ENCODE results near the gene AIFM2. TPM values are rescaled to one million over a fixed set of nuclear protein-coding genes. Genes with fewer than 3 reads are reported as not detected.

AIFM2 gene
- total and polyA plus RNA-seq, 2 of the 13 experiments (the other 11 are each of a cell fraction or from before 2014, with no cell fraction given) = 20.3 to 29.5 TPM

DNA sequence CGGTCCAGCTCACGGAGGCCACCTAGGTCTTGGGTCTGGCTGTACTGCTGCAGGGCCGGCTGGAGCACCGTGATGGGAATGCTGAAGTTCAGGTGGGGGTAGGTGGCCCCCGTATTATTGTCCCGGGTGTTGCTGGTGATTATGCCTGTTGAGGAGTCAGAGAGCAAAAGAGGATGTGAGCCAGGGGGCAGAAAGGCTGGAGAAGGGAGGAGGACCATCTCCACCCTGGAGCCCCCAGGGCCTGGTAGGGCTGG lies 7.3 kb upstream of the AIFM2 start:
- ChIA-PET POLR2A (no interaction called here), CTCF (ENCODE audit: low intra/inter-chr PET ratio, low total read pairs) (no interaction called here)
- intact Hi-C loops (cut with micrococcal nuclease; ENCODE audit: unreplicated experiment) = no loop called here
- no peak for ATAC-seq
- no peaks in the 10 kb centered on the region for H3K27me3 ChIP-seq (ENCODE audit: control insufficient read depth in 1 of 2, insufficient read depth in 2 of 2, low read length in 2 of 2)
- no peak overlapping the region for H3K27ac ChIP-seq (ENCODE audit: extremely low read length, insufficient read depth, low read length)
- no peak overlapping the region for H3K4me3 ChIP-seq (replicated peaks in 1 of 3; ENCODE audit: insufficient read depth in 1 of 3, low read depth in 2 of 3, low read length in 3 of 3)
- no peaks in the 10 kb centered on the region for H4K20me1 ChIP-seq (ENCODE audit: insufficient read depth, low read length)
- H3K4me1 ChIP-seq (ENCODE audit: insufficient read depth, low read length) = peaks cover 22% of the 10 kb centered on the region
- FAIRE-seq = no peak
- H3K36me3 ChIP-seq (replicated peaks in 1 of 2; ENCODE audit: control insufficient read depth in 1 of 2, insufficient read depth in 2 of 2, low read length in 2 of 2) = no peaks in the 10 kb centered on the region
- no peak overlapping the region for H2AFZ ChIP-seq (ENCODE audit: low read length)
- in situ Hi-C loops (cut with HindIII; ENCODE audit: extremely low pct_ligation_motif_present, low pct_unique_long_range_greater_than_20kb) = no loop called here
- H3K4me2 ChIP-seq (ENCODE audit: low read depth, low read length) = no peak overlapping the region
- 97% methylated on average over 4 of the region's 6 CpGs for WGBS (ENCODE audit: low lambda C conversion rate)
- H3K79me2 ChIP-seq (ENCODE audit: insufficient read depth, low read length) = peaks cover 4% of the 10 kb centered on the region
- H3K9me3 ChIP-seq (ENCODE audit: low read length) = no peaks in the 10 kb centered on the region
- H3K9ac ChIP-seq (ENCODE audit: insufficient read depth, low read depth, low read length) = no peak overlapping the region
- no TSS peak for BruUV-seq (replicated peaks)
- no peak for DNase-seq (ENCODE audit: low spot score)
- TF ChIP-seq NFKBIZ (CRISPR knock-in tag; IDR thresholded peaks at IDR 0.05) (no peak), AGO2 (optimal IDR thresholded peaks at IDR 0.05; ENCODE audit: low read depth, low read length) (peak; percentile 11)

DNA sequence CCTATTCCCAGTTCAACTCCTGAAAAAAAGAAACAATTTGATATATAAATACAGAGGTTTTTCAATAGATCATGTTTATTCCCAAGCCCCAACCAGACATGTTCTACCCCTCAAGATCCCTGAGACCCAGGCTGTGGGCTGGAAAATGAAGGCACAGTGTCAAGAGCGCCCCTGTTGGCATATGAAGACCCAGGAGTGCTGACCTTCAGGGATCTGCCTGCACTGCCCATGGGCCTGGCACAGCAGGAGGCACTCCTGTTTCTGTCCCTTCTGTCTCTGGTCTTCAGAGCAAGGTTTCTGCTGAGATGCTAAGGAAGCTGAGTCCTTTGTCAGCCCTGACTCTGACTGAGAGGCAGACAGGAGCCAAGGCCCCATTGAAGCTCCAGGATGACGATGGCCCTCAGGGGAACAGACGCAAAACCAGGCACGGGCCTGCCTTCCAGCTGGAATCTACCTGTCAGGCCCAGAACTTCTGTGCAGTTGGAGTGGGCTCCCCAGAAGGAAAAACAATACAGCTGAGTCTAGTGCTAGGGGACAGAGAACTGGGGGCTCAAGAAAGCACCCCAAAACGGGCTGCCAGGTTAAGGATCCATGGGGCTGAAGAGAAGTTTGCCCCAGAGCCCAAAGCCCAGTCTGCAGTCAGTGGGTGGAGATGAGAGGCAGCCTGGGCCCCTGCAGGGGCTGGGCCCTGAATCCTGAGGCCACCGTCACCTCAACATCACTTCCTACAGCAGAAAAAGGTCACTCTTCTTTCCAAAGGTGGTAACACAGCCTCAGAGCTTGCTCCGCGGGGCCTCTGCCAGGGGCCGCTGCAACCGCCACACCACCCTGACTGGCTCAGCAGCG lies 6.7 kb upstream of the AIFM2 start:
- POLR2A ChIA-PET = no interaction called here
- Histone ChIP-seq H3K27ac (ENCODE audit: extremely low read length, insufficient read depth, low read length) (no peak overlapping the region), H3K4me1 (ENCODE audit: insufficient read depth, low read length) (peaks cover 16% of the 10 kb centered on the region), H3K27me3 (ENCODE audit: control insufficient read depth in 1 of 2, insufficient read depth in 2 of 2, low read length in 2 of 2) (no peaks in the 10 kb centered on the region), H3K36me3 (replicated peaks in 1 of 2; ENCODE audit: control insufficient read depth in 1 of 2, insufficient read depth in 2 of 2, low read length in 2 of 2) (no peaks in the 10 kb centered on the region), H3K4me3 (replicated peaks in 1 of 3; ENCODE audit: insufficient read depth in 1 of 3, low read depth in 2 of 3, low read length in 3 of 3) (no peak overlapping the region), H4K20me1 (ENCODE audit: insufficient read depth, low read length) (no peaks in the 10 kb centered on the region), H3K4me2 (ENCODE audit: low read depth, low read length) (no peak overlapping the region), H3K79me2 (ENCODE audit: insufficient read depth, low read length) (no peaks in the 10 kb centered on the region), H3K9me3 (ENCODE audit: low read length) (no peaks in the 10 kb centered on the region), H3K9ac (ENCODE audit: insufficient read depth, low read depth, low read length) (no peak overlapping the region), H2AFZ (ENCODE audit: low read length) (no peak overlapping the region)
- CTCF ChIA-PET (ENCODE audit: low intra/inter-chr PET ratio, low total read pairs) = no interaction called here
- no TSS peak for BruUV-seq (replicated peaks)
- TF ChIP-seq, protein P1, sequence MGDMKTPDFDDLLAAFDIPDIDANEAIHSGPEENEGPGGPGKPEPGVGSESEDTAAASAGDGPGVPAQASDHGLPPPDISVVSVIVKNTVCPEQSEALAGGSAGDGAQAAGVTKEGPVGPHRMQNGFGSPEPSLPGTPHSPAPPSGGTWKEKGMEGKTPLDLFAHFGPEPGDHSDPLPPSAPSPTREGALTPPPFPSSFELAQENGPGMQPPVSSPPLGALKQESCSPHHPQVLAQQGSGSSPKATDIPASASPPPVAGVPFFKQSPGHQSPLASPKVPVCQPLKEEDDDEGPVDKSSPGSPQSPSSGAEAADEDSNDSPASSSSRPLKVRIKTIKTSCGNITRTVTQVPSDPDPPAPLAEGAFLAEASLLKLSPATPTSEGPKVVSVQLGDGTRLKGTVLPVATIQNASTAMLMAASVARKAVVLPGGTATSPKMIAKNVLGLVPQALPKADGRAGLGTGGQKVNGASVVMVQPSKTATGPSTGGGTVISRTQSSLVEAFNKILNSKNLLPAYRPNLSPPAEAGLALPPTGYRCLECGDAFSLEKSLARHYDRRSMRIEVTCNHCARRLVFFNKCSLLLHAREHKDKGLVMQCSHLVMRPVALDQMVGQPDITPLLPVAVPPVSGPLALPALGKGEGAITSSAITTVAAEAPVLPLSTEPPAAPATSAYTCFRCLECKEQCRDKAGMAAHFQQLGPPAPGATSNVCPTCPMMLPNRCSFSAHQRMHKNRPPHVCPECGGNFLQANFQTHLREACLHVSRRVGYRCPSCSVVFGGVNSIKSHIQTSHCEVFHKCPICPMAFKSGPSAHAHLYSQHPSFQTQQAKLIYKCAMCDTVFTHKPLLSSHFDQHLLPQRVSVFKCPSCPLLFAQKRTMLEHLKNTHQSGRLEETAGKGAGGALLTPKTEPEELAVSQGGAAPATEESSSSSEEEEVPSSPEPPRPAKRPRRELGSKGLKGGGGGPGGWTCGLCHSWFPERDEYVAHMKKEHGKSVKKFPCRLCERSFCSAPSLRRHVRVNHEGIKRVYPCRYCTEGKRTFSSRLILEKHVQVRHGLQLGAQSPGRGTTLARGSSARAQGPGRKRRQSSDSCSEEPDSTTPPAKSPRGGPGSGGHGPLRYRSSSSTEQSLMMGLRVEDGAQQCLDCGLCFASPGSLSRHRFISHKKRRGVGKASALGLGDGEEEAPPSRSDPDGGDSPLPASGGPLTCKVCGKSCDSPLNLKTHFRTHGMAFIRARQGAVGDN (CRISPR knock-in tag; IDR thresholded peaks at IDR 0.05) = peak; percentile 15; the same call in 1 of the 2 replicates
- TF ChIP-seq SATB2 (CRISPR knock-in tag; IDR thresholded peaks at IDR 0.05) (no peak), PRMT3 (CRISPR knock-in tag; IDR thresholded peaks at IDR 0.05; ENCODE audit: borderline replicate concordance, low read depth) (no peak), KLF9 (CRISPR knock-in tag; IDR thresholded peaks at IDR 0.05; ENCODE audit: low read depth) (no peak), AGO2 (optimal IDR thresholded peaks at IDR 0.05; ENCODE audit: low read depth, low read length) (peak; percentile 55)
- TF ChIP-seq, protein P2, sequence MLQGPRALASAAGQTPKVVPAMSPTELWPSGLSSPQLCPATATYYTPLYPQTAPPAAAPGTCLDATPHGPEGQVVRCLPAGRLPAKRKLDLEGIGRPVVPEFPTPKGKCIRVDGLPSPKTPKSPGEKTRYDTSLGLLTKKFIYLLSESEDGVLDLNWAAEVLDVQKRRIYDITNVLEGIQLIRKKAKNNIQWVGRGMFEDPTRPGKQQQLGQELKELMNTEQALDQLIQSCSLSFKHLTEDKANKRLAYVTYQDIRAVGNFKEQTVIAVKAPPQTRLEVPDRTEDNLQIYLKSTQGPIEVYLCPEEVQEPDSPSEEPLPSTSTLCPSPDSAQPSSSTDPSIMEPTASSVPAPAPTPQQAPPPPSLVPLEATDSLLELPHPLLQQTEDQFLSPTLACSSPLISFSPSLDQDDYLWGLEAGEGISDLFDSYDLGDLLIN (CRISPR knock-in tag; IDR thresholded peaks at IDR 0.05; ENCODE audit: borderline replicate concordance) = no peak
- TF ChIP-seq, protein P3, sequence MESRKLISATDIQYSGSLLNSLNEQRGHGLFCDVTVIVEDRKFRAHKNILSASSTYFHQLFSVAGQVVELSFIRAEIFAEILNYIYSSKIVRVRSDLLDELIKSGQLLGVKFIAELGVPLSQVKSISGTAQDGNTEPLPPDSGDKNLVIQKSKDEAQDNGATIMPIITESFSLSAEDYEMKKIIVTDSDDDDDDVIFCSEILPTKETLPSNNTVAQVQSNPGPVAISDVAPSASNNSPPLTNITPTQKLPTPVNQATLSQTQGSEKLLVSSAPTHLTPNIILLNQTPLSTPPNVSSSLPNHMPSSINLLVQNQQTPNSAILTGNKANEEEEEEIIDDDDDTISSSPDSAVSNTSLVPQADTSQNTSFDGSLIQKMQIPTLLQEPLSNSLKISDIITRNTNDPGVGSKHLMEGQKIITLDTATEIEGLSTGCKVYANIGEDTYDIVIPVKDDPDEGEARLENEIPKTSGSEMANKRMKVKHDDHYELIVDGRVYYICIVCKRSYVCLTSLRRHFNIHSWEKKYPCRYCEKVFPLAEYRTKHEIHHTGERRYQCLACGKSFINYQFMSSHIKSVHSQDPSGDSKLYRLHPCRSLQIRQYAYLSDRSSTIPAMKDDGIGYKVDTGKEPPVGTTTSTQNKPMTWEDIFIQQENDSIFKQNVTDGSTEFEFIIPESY (CRISPR knock-in tag; IDR thresholded peaks at IDR 0.05) = peak; percentile 86
- 0 out of 3 replicates have a peak, but pooled peaks have one; percentile 19 for ATAC-seq
- WGBS (ENCODE audit: low lambda C conversion rate) = 93% methylated on average over 10 of the region's 11 CpGs
- in situ Hi-C loops (cut with HindIII; ENCODE audit: extremely low pct_ligation_motif_present, low pct_unique_long_range_greater_than_20kb) (no loop called here), intact Hi-C loops (cut with micrococcal nuclease; ENCODE audit: unreplicated experiment) (no loop called here)
- DNase-seq (ENCODE audit: low spot score) = no peak
- FAIRE-seq = no peak

Measured in HepG2 (cell line).